Panc1 (cell line): ENCODE results near the gene HLA-F.

Experiments used
- CTCF ChIP-seq: fragments of 450-650 bp; IDR thresholded peaks from 2 replicates; pipeline ENCODE4 v1.5.1; 2017; ENCODE audit warnings: mild to moderate bottlenecking
- REST ChIP-seq, 2 experiments: IDR thresholded peaks; 2 replicates each; pipeline ENCODE4 v1.6.1; 2011 to 2012; ENCODE audit warnings: low read depth in 2 of 2, control low read depth in 1 of 2, low read length in 1 of 2, mild to moderate bottlenecking in 1 of 2, moderate library complexity in 1 of 2; ENCODE audit not compliant: insufficient read depth in 1 of 2
- SIN3A ChIP-seq: IDR thresholded peaks from 2 replicates; pipeline ENCODE4 v1.6.1; 2012; ENCODE audit warnings: low read depth, mild to moderate bottlenecking, low read length, moderate library complexity, borderline replicate concordance; ENCODE audit not compliant: insufficient read depth
- TCF7L2 ChIP-seq: IDR thresholded peaks from 2 replicates; pipeline ENCODE4 v1.6.1; 2011; ENCODE audit warnings: mild to moderate bottlenecking, low read depth, low read length, inconsistent platforms

GRCh38 chr6:29726001-29726400 lies 2.8 kb downstream of the HLA-F start:
- TF ChIP-seq CTCF (no peak), REST (IDR thresholded peaks at IDR 0.05; ENCODE audit: insufficient read depth in 1 of 2, low read depth in 2 of 2, low read length in 1 of 2) (no peak), SIN3A (no peak), TCF7L2 (no peak)
